Duodenal mucosa (tissue), 2 donors: ENCODE measurements around the gene SKI.
A peak's percentile ranks its signal among the peaks of the same experiment; 100 is the strongest.

Source experiments
- H3K27ac ChIP-seq: one replicate; pipeline ENCODE4 v1.7.0; 2013; ENCODE audit warnings: low read depth, low read length
- H3K27me3 ChIP-seq, 2 donors: one replicate each; pipeline ENCODE4 v1.7.0; 2013; ENCODE audit warnings: low read length in 2 of 2, control low read depth in 1 of 2; ENCODE audit not compliant: insufficient read depth in 2 of 2, control insufficient read depth in 1 of 2
- H3K36me3 ChIP-seq, 2 donors: one replicate each; pipeline ENCODE4 v1.7.0; 2013; ENCODE audit warnings: low read length in 2 of 2, control low read depth in 1 of 2; ENCODE audit not compliant: insufficient read depth in 2 of 2, control insufficient read depth in 1 of 2
- H3K4me1 ChIP-seq, 2 donors: one replicate each; pipeline ENCODE4 v1.7.0; 2013; ENCODE audit warnings: low read length in 2 of 2, control low read depth in 1 of 2; ENCODE audit not compliant: insufficient read depth in 2 of 2, control insufficient read depth in 1 of 2
- H3K4me3 ChIP-seq, 2 donors: one replicate each; pipeline ENCODE4 v1.7.0; 2013; ENCODE audit warnings: low read length in 2 of 2, low read depth in 1 of 2
- H3K9ac ChIP-seq, 2 donors: one replicate each; pipeline ENCODE4 v1.7.0; 2013; ENCODE audit warnings: low read length in 2 of 2, low read depth in 1 of 2
- H3K9me3 ChIP-seq, 2 donors: one replicate each; pipeline ENCODE4 v1.7.0; 2013; ENCODE audit warnings: low read length in 2 of 2, control low read depth in 1 of 2; ENCODE audit not compliant: control insufficient read depth in 1 of 2

SKI gene

GRCh38 chr1:2221271-2221670 is 6.8 kb upstream of the SKI start:
- Histone ChIP-seq H3K27ac (no peak overlapping the region), H3K36me3 (no peaks in the 10 kb centered on the region), H3K4me1 (peaks cover 0 to 1% of the 10 kb centered on the region in 2 donors), H3K27me3 (no peaks in the 10 kb centered on the region), H3K4me3 (no peak overlapping the region), H3K9ac (no peak overlapping the region), H3K9me3 (no peaks in the 10 kb centered on the region)

GRCh38 chr1:2224170-2224584 is 3.9 kb upstream of the SKI start:
- H3K9me3 ChIP-seq = no peaks in the 10 kb centered on the region
- no peaks in the 10 kb centered on the region for H3K36me3 ChIP-seq
- H3K4me3 ChIP-seq = no peak overlapping the region

GRCh38 chr1:2224631-2225428 is 3.3 kb upstream of the SKI start:
- H3K27me3 ChIP-seq = no peaks in the 10 kb centered on the region
- no peaks in the 10 kb centered on the region for H3K9me3 ChIP-seq
- H3K27ac ChIP-seq = no peak overlapping the region
- H3K9ac ChIP-seq = no peak overlapping the region
- no peak overlapping the region for H3K4me3 ChIP-seq
- peaks cover 0 to 18% of the 10 kb centered on the region in 2 donors for H3K4me1 ChIP-seq
- no peaks in the 10 kb centered on the region for H3K36me3 ChIP-seq

More at GRCh38 chr1:2224170-2224584, 3.9 kb upstream of the SKI start:
- no peaks in the 10 kb centered on the region for H3K27me3 ChIP-seq
- peaks cover 0 to 11% of the 10 kb centered on the region in 2 donors for H3K4me1 ChIP-seq
- H3K27ac ChIP-seq = no peak overlapping the region
- no peak overlapping the region for H3K9ac ChIP-seq

- H3K27me3 ChIP-seq = no peaks in the 10 kb centered on the region
- H3K4me1 ChIP-seq = peaks cover 17 to 36% of the 10 kb centered on the region in 2 donors
- peak overlapping the region; percentile 58 to 77 for H3K4me3 ChIP-seq
- no peaks in the 10 kb centered on the region for H3K9me3 ChIP-seq
- H3K36me3 ChIP-seq = no peaks in the 10 kb centered on the region
- peak overlapping the region; percentile 65 to 84 for H3K9ac ChIP-seq
- H3K27ac ChIP-seq = peak overlapping the region; percentile 93
These were observed 1.4 kb upstream of the SKI start for GRCh38 chr1:2226525-2227345.

GRCh38 chr1:2227346-2228156 is 568 bp upstream of the SKI start:
- Histone ChIP-seq H3K27me3 (no peaks in the 10 kb centered on the region), H3K4me3 (peak overlapping the region; percentile 58 to 77), H3K36me3 (no peaks in the 10 kb centered on the region), H3K4me1 (peaks cover 25 to 45% of the 10 kb centered on the region in 2 donors), H3K27ac (peak overlapping the region; percentile 93), H3K9ac (peak overlapping the region; percentile 65 to 84), H3K9me3 (no peaks in the 10 kb centered on the region)

GRCh38 chr1:2228694-2229036 is 546 bp downstream of the SKI start:
- Histone ChIP-seq H3K4me3 (peak overlapping the region; percentile 83 to 86), H3K9me3 (no peaks in the 10 kb centered on the region), H3K9ac (peak overlapping the region; percentile 74 to 95), H3K36me3 (no peaks in the 10 kb centered on the region), H3K27ac (peak overlapping the region; percentile 70), H3K4me1 (peaks cover 36 to 56% of the 10 kb centered on the region in 2 donors), H3K27me3 (no peaks in the 10 kb centered on the region)

- Histone ChIP-seq H3K9ac (peak overlapping the region; percentile 74 to 95), H3K4me3 (peak overlapping the region; percentile 83 to 86), H3K4me1 (peaks cover 42 to 62% of the 10 kb centered on the region in 2 donors), H3K9me3 (no peaks in the 10 kb centered on the region), H3K27ac (peak overlapping the region; percentile 70), H3K36me3 (no peaks in the 10 kb centered on the region), H3K27me3 (no peaks in the 10 kb centered on the region)
These were observed 1.1 kb downstream of the SKI start for GRCh38 chr1:2229037-2229864.

- Histone ChIP-seq H3K36me3 (no peaks in the 10 kb centered on the region), H3K4me1 (peaks cover 49 to 66% of the 10 kb centered on the region in 2 donors), H3K27me3 (no peaks in the 10 kb centered on the region), H3K27ac (peak overlapping the region; percentile 70), H3K4me3 (peak overlapping the region; percentile 83 to 86), H3K9ac (peak overlapping the region; percentile 74 to 95), H3K9me3 (no peaks in the 10 kb centered on the region)
These were observed 2.0 kb downstream of the SKI start for GRCh38 chr1:2229911-2230731.
